ENCODE data around the gene SERPINA12.

- TF ChIP-seq CTCF (conservative IDR thresholded peaks at IDR 0.05 in 1 of 2, IDR thresholded peaks at IDR 0.05 in 1 of 2; ENCODE audit: low read depth in 1 of 2, low read length in 2 of 2) (no peak), EZH2 (IDR thresholded peaks at IDR 0.05; ENCODE audit: low read length, missing control alignments) (no peak)
These were observed 28.9 kb upstream of the SERPINA12 start for GRCh38 chr14:94538070-94538740.
